MV-4-11 (cell line): ENCODE measurements around the gene CHD6.

Experiments
- DNase-seq: peaks from one replicate; lab custom pipeline; 2025; lab: John Stamatoyannopoulos, UW

The CHD6 gene

GRCh38 chr20:41463567-41463966 is 154.6 kb downstream of the CHD6 start:
- DNase-seq = no peak

- no peak for DNase-seq
Observed at GRCh38 chr20:41462372-41463161, 155.6 kb downstream of the CHD6 start.

- no peak for DNase-seq
Observed at GRCh38 chr20:41458761-41459160, 159.4 kb downstream of the CHD6 start.

- no peak for DNase-seq
Observed at GRCh38 chr20:41457173-41457857, 160.9 kb downstream of the CHD6 start.

- DNase-seq = no peak
Observed at GRCh38 chr20:41456351-41456750, 161.8 kb downstream of the CHD6 start.

- DNase-seq = no peak
Observed at GRCh38 chr20:41454250-41454649, 163.9 kb downstream of the CHD6 start.

GRCh38 chr20:41453010-41453950 is 164.9 kb downstream of the CHD6 start:
- peak; percentile 35 for DNase-seq

GRCh38 chr20:41452226-41452625 is 166.0 kb downstream of the CHD6 start:
- DNase-seq = no peak

GRCh38 chr20:41447006-41447405 is 171.2 kb downstream of the CHD6 start:
- no peak for DNase-seq

- no peak for DNase-seq
Observed at GRCh38 chr20:41446456-41446855, 171.7 kb downstream of the CHD6 start.

GRCh38 chr20:41444821-41445220 is 173.4 kb downstream of the CHD6 start:
- DNase-seq = no peak

- peak; percentile 95 for DNase-seq
Observed at GRCh38 chr20:41443691-41444090, 174.5 kb downstream of the CHD6 start.

- no peak for DNase-seq
Observed at GRCh38 chr20:41440882-41441281, 177.3 kb downstream of the CHD6 start.

GRCh38 chr20:41437836-41438235 is 180.3 kb downstream of the CHD6 start:
- peak; percentile 7 for DNase-seq

GRCh38 chr20:41436679-41437078 is 181.5 kb downstream of the CHD6 start:
- peak; percentile 90 for DNase-seq

GRCh38 chr20:41433203-41433602 is 185.0 kb downstream of the CHD6 start:
- DNase-seq = no peak

GRCh38 chr20:41432746-41433145 is 185.4 kb downstream of the CHD6 start:
- no peak for DNase-seq

- DNase-seq = peak; percentile 41
Observed at GRCh38 chr20:41428285-41428684, 189.9 kb downstream of the CHD6 start.

GRCh38 chr20:41427833-41428232 is 190.3 kb downstream of the CHD6 start:
- peak; percentile 35 for DNase-seq

GRCh38 chr20:41426976-41427375 is 191.2 kb downstream of the CHD6 start:
- DNase-seq = no peak

- no peak for DNase-seq
Observed at GRCh38 chr20:41426086-41426830, 191.9 kb downstream of the CHD6 start.
